Fibroblast of the conjunctiva (primary cell): ENCODE measurements around the gene EFNA1.
"Not testable (repeated sequence)": the region's sequence is repeated elsewhere in the genome, so short reads cannot be mapped to it uniquely, and the experiment has no call there.

Source experiments
- DNase-seq: peaks from one replicate; pipeline ENCODE4 v3.0.0-alpha.2; 2010; ENCODE audit warnings: low read depth

Gene EFNA1

DNA sequence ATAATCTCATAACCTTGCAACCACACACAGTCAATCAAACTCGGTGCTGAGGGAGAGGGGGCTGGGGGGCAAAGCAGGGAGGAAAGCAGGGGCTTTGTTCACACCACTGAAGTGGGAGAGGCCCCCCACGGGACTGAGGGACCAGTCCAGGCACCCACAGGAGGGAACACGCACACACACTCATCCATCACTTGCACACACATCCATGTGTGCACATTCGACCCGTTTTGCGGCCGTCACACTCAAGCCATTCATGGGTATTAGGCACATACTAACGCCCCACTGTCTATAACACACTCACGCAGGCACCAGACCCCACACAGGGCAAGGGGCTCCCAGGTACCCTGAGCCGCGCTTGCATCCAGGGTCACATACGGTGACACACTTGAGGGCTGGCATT is 35.0 kb upstream of the EFNA1 start:
- no peak for DNase-seq

DNA sequence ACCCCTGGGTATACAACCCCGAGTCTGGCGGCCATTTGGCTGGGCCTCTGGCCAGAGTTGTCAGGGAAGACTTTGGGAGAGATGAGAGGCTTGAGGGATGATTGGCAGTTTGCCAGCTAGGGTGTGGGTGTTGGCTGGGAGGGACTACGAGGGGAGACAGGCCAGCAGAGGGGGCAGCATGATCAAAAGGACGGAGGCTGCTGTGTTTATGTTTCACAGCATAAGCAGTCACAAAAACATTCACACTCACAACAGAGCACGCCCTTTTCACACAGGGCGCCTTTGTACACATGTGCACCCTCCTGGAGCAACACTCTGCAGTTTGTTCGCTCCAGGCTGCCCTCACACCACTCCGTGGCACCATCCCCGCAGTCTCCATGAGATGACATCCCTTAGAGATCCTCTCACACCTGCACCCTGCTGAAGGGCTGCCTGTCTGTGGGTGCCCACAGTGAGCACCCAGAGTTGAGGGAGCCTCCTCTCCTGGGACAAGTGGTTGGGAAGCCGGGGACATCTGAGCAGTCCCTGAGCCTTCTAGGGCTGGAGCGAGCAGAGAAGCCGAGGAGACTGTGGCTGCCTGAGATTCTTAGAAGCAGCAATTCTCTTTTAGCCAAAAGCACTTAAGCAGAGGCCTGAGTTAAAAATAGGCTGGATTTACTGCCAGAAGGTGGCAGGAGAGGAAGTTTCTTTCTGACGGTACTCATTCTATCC is 33.6 kb upstream of the EFNA1 start:
- DNase-seq: peak; percentile 27

DNA sequence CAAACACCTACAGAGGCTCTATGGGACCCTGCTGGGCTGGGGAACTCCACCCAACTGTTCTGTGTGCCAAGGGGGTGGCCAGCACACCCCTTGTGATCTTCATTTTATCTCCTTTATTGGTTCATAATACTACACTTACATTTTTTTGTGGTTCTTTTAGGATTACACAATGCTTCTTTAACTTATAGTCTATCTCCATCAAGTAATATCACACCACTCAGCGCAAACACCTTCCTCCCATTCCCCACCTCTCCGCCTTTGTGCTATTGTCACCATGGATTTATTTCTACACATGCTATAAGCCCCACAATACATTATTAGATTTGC is 33.1 kb upstream of the EFNA1 start:
- no peak for DNase-seq

DNA sequence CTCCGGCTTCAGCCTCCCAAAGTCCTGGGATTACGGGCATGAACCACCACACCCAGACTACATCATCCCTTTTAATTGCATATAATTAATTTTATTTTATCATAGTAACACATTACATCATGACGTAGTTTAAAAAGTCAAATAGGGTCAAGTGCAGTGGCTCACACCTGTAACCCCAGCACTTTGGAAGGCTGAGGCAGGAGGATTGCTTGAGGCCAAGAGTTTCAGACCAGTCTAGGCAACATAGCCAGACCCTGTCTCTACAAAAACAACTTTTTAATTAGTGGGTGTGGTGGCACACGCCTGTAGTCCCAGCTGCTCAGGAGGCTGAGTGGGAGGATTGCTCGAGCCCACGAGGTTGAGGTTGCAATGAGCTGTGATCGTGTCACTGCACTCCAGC is 28.3 kb upstream of the EFNA1 start:
- DNase-seq: no peak

DNA sequence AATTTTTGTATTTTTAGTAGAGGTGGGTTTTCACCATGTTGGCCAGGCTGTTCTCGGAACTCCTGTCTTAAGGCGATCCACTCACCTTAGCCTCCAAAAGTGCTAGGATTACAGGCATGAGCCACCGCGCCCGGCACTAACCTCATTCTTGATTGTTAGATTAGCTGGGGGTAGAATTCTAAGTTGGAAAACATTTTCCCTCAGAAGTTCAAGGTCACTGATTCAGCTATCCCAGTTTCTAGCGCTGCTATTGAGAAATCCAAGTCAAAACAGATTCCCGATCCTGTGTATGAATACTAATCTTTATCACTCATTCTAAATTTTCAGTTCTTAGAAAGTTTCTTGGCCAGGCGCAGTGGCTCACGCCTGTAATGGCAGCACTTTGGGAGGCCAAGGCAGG is 24.4 kb upstream of the EFNA1 start:
- DNase-seq: no peak

DNA sequence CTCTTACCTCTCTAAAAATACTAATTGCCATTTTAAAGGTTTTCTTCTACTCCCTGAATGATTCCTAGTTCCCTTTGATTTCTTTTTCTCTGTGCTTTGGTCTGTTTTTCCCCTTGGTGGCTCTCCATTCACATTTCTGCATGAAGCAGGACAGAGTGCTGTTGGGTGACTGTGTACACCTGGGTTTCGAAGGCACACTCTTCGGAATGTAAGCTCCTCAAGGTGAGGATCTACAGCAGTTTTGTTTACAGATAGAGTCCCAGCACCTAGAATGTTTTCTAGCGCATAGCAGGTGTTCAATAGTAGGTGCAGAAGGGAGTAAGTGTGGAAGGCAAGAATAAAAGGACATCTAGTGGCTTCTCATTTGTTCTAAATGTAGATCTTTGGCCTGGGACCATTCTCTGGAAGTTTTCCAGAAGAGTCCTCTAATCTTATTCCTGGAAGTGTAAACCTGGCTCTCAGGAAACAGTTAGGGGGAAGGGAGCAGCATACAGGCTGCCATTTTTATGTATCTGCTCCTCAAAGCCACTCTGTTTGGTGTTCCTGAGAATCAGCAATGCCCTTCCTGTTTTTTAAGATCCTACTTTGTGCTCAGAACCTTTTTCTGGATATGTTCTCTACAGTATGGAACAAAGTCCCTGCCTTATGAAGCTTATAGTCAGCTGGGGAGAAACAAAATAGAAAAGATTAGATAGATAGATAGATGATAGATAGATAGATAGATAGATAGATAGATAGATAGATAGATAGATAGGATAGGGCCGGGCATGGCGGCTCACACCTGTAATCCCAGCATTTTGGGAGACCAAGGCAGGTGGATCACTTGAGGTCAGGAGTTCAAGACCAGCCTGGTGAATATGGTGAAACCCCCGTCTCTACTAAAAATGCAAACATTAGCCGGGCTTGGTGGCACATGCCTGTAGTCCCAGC is 22.8 kb upstream of the EFNA1 start:
- DNase-seq: no peak

DNA sequence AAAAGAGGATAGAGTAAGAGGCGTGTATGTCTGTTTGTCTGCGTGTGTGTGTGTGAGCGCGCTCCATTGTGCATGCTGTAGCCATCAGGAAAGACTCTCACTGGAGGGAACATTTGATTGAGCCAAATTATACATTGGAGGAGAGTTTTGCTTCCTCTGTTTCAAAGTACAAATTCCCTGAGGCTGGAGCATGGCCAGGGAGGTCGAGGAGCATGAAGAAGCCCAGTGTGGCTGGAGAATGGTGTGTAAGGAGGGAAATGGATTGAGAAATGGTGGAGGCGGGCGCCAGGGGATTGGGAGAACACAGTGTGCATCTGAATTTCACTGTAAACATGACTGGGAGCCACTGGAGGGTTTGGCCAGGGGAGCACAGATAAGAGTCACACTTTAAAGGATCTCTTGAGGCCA is 22.1 kb upstream of the EFNA1 start:
- no peak for DNase-seq

DNA sequence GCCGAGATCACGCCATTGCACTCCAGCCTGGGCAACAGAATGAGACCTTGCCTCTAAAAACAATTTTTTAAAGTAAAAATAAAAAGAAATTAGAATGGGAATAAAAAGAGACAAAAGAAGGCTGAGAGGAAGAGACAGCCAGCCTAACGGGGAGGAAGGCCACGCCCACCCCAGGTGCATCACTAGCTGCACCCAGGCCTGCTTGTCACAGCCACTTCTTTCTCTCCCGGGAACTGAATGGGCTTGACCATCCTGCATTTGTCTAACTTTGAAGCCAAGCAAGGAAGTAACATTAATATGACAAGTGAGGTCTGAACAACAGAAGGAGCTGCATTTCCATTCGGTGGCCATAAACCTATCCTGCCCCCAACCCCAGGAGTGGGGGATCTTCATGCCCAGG is 20.8 kb upstream of the EFNA1 start:
- no peak for DNase-seq

DNA sequence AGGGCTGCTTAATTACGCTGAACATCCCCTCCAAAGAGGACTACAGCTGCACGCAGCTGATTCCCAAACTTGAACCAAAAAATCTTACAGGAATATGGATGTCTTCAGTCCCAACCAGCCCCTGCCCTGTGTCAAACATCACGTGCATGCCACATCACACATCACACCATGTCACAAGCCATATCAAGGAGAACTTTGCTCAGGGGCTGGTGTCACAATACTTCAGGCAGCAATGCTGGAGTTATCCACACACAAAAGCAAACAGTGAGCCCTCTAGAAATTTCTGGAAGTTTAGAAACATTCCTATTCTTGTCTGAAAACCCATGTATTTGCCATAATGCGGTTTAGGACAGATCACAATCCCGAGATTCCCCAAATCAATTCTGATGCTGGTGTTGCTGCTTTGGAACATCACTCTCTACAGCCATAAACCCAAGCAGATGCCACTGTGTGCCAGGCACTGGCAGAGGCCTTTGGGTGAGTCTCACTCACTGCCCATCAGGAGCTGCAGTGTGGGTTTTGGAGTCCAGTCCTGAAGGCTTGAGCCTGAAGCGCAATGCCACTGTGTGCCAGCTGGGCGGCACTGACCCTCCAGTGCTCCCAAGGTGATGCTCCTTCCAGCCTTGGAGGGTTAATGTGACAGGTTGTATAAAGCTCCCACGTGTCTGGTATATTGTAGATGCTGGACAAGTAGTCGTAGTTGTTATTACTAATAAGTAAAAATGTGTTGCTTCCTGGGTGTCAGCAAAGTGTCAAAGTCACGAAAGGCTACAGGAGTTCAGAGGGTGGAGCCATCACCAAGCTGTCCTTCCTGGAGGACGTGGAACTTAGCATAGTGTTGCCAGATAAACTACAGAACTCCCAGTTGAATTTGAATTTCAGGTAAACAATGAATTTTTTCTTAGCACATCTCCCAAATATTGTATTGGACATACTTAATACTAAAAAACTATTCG is 20.1 kb upstream of the EFNA1 start:
- DNase-seq: no peak

DNA sequence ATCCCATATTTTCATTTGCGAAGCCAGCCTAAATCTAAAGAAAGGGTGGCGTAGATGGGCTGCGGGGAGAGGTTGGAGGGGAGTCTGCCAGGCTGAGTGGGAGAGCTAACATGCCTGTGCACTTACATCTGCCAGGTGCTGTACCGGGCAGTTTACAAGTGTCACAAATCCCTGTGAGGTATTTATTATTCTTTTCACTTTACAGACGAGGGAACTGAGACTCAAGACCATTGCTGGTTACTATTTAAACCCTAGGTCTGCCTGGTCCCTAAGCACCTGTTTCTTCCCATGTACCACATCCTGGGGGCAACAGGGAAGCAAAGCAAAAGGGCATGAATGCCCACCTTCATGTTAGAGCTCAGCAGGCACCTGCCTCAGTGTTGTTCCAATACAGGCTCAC is 19.4 kb upstream of the EFNA1 start:
- no peak for DNase-seq

DNA sequence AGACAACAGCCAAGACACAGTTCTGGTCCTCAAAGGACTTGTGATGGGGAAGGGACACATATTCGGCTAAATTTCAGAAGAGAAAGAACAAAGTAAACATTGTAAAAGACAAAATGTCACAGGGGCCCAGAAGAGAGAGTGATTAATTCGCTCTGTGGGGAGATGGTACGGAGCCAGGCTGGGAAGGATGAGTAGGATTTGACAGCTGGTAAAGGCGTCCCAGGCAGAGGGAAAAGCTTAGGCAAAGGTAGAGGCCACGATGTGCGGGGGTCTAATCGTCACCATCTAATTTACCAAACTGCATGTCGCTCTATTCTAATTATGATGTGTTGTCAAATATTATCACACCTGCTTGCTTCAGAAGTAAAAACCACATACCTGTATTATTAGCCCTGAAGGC is 17.3 kb upstream of the EFNA1 start:
- DNase-seq: no peak

DNA sequence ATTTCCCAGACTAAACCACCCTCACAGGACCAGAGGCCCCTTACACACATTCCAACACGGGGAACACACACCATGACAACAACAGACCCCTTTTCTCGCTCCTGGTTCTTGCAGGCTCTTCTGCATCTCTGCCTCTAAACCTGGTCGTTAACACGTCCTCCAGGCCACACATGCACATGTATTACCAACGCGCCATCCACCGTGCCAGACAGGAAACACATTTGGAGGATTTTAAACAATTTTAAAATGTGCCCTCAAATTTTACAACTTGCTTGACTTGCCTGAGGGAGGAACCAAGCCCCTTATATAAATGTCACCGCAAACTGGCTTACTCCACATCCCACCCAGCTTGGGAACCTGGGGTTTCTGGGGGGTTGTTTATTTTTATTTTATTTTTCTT is 16.9 kb upstream of the EFNA1 start:
- DNase-seq: no peak

DNA sequence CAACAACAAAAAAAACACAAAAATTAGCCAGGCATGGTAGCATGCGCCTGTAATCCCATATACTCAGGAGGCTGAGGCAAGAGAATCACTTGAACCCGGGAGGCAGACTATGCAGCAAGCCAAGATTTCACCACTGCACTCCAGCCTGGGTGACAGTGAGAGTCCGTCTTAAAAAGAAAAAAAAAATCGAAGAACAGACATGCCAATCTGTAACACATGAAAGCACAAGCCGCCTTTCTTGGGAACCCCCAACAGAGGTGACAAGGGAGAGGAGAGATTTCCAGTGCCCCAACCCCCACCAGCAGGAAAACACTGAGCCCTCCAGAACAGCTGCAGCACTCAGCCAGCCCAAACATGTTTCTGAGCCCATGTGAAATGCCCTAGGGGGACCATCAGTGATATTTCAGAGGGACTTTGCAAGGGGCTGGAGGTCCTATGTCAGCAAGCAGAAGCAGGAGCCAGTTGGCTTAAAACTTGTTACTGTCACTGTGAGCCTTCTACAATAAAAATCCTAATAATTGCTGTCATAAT is 14.2 kb upstream of the EFNA1 start:
- no peak for DNase-seq

DNA sequence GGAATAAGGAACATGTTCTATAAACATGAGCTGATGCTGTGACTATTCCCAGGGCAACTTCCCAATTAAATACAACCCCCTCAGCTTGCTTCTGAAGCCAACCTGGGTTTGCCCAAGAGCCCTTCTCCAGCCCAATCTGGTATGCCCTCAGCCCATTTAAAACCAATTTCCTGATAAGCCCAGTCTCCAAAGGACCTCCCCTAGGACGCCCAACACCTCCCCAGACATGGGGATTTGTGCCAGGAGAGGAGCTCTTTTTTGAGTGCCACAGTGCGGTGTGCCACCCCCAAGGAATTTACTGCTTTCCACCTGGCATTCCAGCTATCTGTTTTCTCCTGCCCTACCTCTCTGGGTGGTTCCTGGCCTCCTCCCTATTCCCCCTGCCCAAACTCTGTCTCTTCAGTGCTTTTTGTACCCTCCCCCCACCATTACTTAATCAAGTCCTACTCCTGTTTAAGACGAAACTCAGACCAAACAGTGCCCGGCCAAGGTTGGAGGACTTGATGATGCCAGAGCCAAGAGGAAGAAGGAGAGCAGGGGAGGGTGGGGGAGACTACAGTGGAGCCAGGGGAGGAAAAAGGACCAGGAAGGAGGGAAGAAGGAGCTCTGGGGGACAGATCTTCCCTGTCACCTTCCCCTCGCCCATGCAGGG is 11.4 kb upstream of the EFNA1 start:
- no peak for DNase-seq

DNA sequence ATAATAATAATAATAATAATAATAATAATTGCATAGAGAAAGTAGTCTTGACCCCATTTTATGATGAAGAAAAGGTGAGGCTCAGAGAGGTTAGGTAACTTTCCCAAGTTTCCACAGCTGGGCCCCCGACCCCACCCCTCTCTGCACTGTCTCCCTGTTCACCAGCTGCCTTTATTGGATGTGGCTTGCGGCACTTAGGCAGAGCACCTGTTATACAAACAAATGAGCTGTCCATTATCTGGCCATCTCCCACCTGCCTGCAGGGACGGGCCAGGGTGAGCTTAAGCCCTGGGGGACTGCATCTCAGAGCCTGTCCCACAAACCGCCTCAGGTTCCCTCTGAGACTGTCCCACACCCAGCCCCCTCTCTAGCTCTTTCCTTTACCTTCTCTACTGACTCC is 10.1 kb upstream of the EFNA1 start:
- DNase-seq: no peak

DNA sequence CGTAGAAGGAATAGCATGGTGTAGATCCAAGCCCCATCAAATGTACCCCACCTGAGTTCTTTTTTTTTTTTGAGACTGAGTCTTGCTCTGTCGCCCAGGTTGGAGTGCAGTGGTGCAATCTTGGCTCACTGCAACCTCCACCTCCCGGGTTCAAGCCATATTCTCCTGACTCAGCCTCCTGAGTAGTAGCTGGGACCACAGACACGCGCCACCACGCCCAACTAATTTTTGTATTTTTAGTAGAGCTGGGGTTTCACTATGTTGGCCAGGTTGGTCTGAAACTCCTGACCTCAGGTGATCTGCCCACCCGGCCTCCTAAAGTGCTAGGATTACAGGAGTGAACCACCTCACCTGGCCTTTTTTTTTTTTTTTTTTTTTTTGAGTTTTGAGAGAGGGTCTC is 9.6 kb upstream of the EFNA1 start:
- DNase-seq: not testable (repeated sequence)

DNA sequence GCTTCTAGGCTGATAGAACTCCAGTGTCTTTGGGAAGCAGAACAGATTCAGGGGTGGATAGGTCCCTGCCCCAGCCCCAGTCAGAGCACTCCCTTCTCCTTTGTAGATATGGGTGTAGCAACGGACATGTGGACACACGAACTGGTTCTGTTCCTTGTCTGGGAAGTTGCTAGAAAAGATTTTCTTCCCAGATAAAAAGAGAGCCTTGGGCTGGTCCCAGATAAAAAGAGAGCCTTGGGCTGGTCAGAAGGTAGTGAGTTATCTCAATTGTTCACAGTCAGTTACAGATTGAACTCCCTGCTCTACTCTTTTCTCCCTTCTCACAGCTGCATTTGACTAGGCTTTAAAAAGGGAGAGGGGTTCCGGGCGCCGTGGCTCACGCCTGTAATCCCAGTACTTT is 7.4 kb upstream of the EFNA1 start:
- DNase-seq: no peak

DNA sequence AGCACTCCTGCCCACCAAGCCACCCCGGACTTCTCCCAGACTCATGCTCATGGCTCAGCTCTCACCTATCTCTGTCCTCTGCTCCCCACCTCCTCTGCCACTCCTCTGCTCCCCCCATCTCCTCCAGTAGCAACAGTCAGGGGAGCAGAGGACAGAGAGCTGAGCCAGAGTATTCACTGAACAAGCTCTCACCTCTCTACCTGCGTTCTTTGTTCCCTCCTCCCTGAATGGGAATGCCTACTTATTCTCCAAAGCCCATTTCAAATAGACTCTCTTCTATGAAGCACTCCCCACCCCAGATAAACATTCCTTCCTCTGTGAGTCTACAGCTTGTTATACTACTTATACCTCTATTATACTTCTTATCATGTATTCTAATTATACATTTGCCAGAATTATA is 6.4 kb upstream of the EFNA1 start:
- DNase-seq: no peak

DNA sequence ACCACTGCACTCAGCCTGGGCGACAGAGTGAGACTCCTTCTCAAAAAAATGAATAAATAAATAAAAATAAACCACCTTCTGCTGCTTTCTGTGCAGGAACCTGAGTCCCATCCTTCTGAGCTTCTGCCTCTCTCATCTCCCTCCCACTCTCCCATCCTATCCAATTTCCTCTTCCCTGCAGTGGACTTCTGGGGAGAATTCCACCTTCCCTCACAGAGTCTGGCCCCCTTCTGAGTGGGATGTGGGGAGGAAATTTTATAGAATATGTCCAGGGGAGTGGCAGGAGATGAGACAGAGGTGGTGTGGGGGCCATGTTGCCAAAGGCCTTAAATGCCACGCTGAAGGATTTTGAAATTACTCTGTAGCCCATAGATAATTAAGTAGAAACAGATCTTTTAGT is 5.4 kb upstream of the EFNA1 start:
- no peak for DNase-seq

DNA sequence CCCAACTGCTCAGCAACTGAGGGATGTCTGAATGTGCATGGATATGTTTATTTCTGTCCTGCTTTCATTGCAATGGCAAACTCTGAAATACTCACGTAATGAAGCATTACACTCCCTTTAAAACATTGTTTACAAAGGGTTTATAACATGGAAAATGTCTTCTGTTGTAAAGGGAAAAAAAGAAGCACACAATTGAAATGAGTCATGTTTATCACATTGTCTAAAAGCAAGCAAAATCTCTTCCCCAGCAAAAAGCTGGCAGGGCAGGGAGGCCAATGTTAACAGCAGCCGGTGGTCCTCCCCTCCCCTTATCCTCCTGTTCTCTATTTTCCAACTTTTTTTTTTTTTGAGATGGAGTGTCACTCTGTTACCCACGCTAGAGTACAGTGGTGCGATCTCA is 3.9 kb upstream of the EFNA1 start:
- no peak for DNase-seq

DNA sequence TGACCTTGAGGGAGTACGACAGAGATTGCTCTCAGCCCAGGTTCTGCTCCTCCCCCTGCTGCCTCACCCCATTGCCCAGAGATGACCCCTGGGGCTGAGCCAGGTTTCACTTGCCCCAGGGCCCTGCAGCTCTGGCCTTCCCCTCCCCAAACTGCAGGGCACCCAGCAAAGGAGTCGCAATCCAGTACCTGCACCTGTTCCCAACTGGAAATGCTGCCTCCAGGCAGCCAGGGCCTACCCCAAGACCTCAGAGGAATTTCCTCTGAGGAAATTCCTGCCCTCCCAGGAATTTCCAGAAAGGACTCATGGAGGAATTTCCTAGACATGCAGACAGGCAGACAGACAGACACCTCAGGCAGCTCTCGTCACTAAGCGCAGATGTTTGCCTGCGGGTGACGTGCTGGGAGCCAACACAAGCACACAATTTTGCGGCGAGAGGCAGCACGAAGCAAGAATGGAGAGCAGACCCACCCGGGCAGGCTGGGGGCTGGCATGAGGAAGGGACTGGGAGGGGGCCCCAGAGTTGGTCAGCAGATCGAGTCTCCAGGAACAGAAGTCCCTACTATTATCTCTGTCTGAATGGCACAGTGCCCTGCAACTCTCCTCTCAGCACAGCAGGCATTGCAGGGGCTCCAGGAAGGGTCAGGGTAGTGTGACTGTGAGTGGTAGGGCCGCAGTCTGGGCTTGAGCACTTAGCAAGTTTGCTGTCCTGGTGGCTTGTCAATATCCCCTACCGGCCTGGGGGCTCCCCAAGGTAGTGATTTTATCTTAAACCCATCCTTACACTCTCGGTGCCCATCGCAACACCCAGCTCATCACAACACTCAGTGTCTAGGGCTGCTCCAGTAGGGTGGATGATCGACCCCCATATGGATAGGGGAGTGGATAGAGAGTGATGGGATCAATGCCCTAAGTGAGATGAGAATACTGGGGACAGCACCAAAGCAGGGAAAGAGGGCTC is 2.9 kb upstream of the EFNA1 start:
- no peak for DNase-seq
